ENCODE results near the gene MRPL4. TPM values are rescaled to one million over a fixed set of nuclear protein-coding genes. Genes with fewer than 3 reads are reported as not detected.

Gene MRPL4
- total RNA-seq, 1 experiment from 2014 or later: 85.9 TPM

DNA sequence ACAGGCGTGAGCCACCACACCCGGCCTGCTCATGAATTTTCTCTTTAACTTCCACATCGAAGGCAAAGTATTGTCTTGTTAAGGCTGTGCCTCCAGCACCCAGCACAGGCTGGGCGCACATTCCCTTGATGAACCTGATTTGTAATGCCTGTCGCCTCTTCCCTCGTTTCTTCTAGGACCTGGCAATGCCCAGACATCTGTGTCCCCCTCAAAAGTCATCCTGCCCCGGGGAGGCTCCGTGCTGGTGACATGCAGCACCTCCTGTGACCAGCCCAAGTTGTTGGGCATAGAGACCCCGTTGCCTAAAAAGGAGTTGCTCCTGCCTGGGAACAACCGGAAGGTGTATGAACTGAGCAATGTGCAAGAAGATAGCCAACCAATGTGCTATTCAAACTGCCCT is 22.6 kb downstream of the MRPL4 start:
- CTCF ChIA-PET: no interaction called here
- intact Hi-C loops (cut with micrococcal nuclease; ENCODE audit: unreplicated experiment): no loop called here
- no TSS peak for BruUV-seq (replicated peaks)
- no peaks in the 10 kb centered on the region for H3K27me3 ChIP-seq (replicated peaks; ENCODE audit: control insufficient read depth, insufficient read depth, low read length)
- no peaks in the 10 kb centered on the region for H3K36me3 ChIP-seq (ENCODE audit: control insufficient read depth, insufficient read depth, low read length)
- DNase-seq: no peak
- H3K4me3 Mint-ChIP-seq (ENCODE audit: unreplicated experiment): no peak overlapping the region
- no peaks in the 10 kb centered on the region for H3K27me3 Mint-ChIP-seq (ENCODE audit: insufficient read depth, unreplicated experiment)
- no peaks in the 10 kb centered on the region for H3K9me3 ChIP-seq
- TF ChIP-seq, protein P1, sequence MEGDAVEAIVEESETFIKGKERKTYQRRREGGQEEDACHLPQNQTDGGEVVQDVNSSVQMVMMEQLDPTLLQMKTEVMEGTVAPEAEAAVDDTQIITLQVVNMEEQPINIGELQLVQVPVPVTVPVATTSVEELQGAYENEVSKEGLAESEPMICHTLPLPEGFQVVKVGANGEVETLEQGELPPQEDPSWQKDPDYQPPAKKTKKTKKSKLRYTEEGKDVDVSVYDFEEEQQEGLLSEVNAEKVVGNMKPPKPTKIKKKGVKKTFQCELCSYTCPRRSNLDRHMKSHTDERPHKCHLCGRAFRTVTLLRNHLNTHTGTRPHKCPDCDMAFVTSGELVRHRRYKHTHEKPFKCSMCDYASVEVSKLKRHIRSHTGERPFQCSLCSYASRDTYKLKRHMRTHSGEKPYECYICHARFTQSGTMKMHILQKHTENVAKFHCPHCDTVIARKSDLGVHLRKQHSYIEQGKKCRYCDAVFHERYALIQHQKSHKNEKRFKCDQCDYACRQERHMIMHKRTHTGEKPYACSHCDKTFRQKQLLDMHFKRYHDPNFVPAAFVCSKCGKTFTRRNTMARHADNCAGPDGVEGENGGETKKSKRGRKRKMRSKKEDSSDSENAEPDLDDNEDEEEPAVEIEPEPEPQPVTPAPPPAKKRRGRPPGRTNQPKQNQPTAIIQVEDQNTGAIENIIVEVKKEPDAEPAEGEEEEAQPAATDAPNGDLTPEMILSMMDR (IDR thresholded peaks at IDR 0.05; ENCODE audit: insufficient read depth in 1 of 2, low read depth in 1 of 2, low read length in 1 of 2, severe bottlenecking in 1 of 2, unreplicated experiment in 1 of 2): no peak
- no peaks in the 10 kb centered on the region for H3K9me3 Mint-ChIP-seq (ENCODE audit: unreplicated experiment)
- POLR2A ChIA-PET: no interaction called here
- H3K4me1 ChIP-seq: peaks cover 13% of the 10 kb centered on the region; the same call in 1 of the 2 replicates
- no peak overlapping the region for H3K4me3 ChIP-seq (ENCODE audit: low read depth, low read length)
- peak overlapping the region; percentile 21 for H3K27ac Mint-ChIP-seq (ENCODE audit: unreplicated experiment)
- H3K36me3 Mint-ChIP-seq (ENCODE audit: insufficient read depth, unreplicated experiment): peaks cover 23% of the 10 kb centered on the region
- H3K4me1 Mint-ChIP-seq (ENCODE audit: low read depth, unreplicated experiment): peaks cover 7% of the 10 kb centered on the region

DNA sequence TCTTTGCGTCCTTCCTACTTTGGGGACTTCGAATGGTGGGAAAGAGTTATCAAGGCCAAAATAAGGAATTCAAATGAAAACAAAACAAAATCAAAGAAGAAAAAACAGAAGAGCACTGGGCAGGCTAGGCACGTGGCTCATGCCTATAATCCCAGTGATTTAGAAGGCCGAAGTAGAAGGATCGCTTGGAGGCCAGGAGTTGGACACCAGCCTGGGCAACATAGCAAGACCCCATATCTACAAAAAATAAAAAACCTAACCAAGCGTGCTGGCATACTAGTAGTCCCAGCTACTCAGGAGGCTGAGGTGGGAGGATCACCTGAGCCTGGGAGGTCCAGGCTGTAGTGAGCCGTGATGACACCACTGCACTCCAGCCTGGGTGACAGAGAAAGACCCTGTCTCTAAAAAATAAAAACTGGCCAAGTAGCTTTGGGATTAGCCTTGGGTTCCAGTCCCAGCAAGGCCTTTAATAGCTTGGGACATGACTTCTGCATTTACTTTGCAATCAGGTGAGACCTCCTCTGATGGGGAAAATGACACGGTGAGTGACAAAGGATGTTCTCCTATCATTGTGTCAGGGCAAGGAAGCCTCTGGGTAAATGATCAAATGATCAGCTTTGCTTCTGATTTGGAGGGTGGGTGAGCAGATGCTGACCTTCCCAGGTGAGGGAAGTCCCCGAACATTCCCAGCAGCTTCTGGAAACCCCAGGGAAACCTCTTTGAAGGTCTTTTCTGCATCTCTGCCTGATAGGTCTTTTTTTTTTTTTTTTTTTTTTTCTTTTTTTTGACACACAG is 26.0 kb downstream of the MRPL4 start:
- no peaks in the 10 kb centered on the region for H3K9me3 Mint-ChIP-seq (ENCODE audit: unreplicated experiment)
- Histone ChIP-seq H3K4me1 (peaks cover 9% of the 10 kb centered on the region), H3K27me3 (replicated peaks; ENCODE audit: control insufficient read depth, insufficient read depth, low read length) (no peaks in the 10 kb centered on the region), H3K36me3 (ENCODE audit: control insufficient read depth, insufficient read depth, low read length) (no peaks in the 10 kb centered on the region), H3K9me3 (no peaks in the 10 kb centered on the region), H3K4me3 (ENCODE audit: low read depth, low read length) (no peak overlapping the region)
- H3K27ac Mint-ChIP-seq (ENCODE audit: unreplicated experiment): peak overlapping the region; percentile 55
- H3K4me3 Mint-ChIP-seq (ENCODE audit: unreplicated experiment): no peak overlapping the region
- POLR2A ChIA-PET: no interaction called here
- DNase-seq: no peak
- peaks cover 23% of the 10 kb centered on the region for H3K36me3 Mint-ChIP-seq (ENCODE audit: insufficient read depth, unreplicated experiment)
- TF ChIP-seq, protein P1 (IDR thresholded peaks at IDR 0.05; ENCODE audit: insufficient read depth in 1 of 2, low read depth in 1 of 2, low read length in 1 of 2, severe bottlenecking in 1 of 2, unreplicated experiment in 1 of 2): no peak
- CTCF ChIA-PET: no interaction called here
- peaks cover 14% of the 10 kb centered on the region for H3K4me1 Mint-ChIP-seq (ENCODE audit: low read depth, unreplicated experiment)
- intact Hi-C loops (cut with micrococcal nuclease; ENCODE audit: unreplicated experiment): no loop called here
- BruUV-seq (replicated peaks): no TSS peak
- H3K27me3 Mint-ChIP-seq (ENCODE audit: insufficient read depth, unreplicated experiment): no peaks in the 10 kb centered on the region

DNA sequence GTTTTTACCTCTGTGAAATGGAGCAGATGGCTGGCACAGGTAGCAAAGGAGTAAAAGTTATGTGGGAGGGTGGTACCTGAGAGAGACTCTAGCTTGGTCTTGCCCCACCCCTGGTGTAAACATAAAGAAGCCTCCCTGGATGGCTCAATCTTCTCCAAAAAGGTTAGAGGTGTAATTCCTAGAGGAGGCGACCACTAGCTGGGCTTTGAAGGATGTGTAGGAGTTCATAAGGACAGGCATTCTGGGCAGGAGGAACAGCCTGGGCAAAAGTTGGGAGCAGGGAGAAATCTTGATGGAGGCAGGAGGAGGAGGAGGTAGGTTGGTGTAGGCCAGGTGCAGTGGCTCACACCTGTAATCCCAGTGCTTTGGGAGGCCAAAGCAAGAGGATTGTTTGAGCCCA is 26.9 kb downstream of the MRPL4 start:
- H3K27ac Mint-ChIP-seq (ENCODE audit: unreplicated experiment): no peak overlapping the region
- peaks cover 23% of the 10 kb centered on the region for H3K36me3 Mint-ChIP-seq (ENCODE audit: insufficient read depth, unreplicated experiment)
- TF ChIP-seq, protein P1 (IDR thresholded peaks at IDR 0.05; ENCODE audit: insufficient read depth in 1 of 2, low read depth in 1 of 2, low read length in 1 of 2, severe bottlenecking in 1 of 2, unreplicated experiment in 1 of 2): no peak
- H3K27me3 ChIP-seq (replicated peaks; ENCODE audit: control insufficient read depth, insufficient read depth, low read length): no peaks in the 10 kb centered on the region
- H3K4me1 ChIP-seq: peaks cover 19% of the 10 kb centered on the region
- ChIA-PET POLR2A (no interaction called here), CTCF (interaction anchor here (1.0 kb wide), 1 partner anchor 13 kb away, joined by 4 read pairs; no protein-coding TSS in a partner anchor)
- H3K36me3 ChIP-seq (ENCODE audit: control insufficient read depth, insufficient read depth, low read length): peaks cover 2% of the 10 kb centered on the region; the same call in 1 of the 2 replicates
- no peak overlapping the region for H3K4me3 ChIP-seq (ENCODE audit: low read depth, low read length)
- peaks cover 11% of the 10 kb centered on the region for H3K4me1 Mint-ChIP-seq (ENCODE audit: low read depth, unreplicated experiment)
- BruUV-seq (replicated peaks): no TSS peak
- DNase-seq: no peak
- H3K9me3 ChIP-seq: no peaks in the 10 kb centered on the region
- no peak overlapping the region for H3K4me3 Mint-ChIP-seq (ENCODE audit: unreplicated experiment)
- no peaks in the 10 kb centered on the region for H3K9me3 Mint-ChIP-seq (ENCODE audit: unreplicated experiment)
- intact Hi-C loops (cut with micrococcal nuclease; ENCODE audit: unreplicated experiment): no loop called here
- no peaks in the 10 kb centered on the region for H3K27me3 Mint-ChIP-seq (ENCODE audit: insufficient read depth, unreplicated experiment)
